ENCODE results near the gene PDCD6IP. TPM values are rescaled to one million over a fixed set of nuclear protein-coding genes. Genes with fewer than 3 reads are reported as not detected.
"Not testable (repeated sequence)": the region's sequence is repeated elsewhere in the genome, so short reads cannot be mapped to it uniquely, and the experiment has no call there.

Gene PDCD6IP
- total and polyA plus RNA-seq, 7 donors, result 51.1 to 125 (median 97.6) TPM

DNA sequence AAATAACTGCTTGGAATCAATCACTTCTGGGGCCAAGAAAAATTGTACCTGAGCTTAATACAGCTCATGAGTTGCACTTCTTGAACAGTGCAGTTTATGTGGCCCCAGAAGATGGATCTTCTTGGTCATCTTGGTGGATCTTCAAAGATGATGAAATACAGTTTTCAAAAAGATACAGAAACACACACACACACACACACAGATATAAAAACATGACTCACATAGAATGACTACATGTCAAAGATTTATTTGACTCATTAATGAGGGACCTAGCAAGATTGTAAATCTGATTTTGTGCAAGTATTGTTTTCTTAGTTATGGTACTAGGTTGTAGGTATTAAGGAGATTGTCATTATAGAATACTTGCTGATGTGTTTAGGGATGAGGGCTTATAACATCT lies 32.6 kb downstream of the PDCD6IP start:
- Histone ChIP-seq H3K4me1 (no peaks in the 10 kb centered on the region), H3K9me3 (no peaks in the 10 kb centered on the region), H3K27ac (no peak overlapping the region), H3K27me3 (no peaks in the 10 kb centered on the region), H3K4me3 (no peak overlapping the region), H3K36me3 (peaks cover 0 to 61% (median 5%) of the 10 kb centered on the region in 4 donors)
- DNase-seq, result no peak
- intact Hi-C loops (cut with DNase I), result no loop called here
- no peak for TF ChIP-seq EP300 (IDR thresholded peaks at IDR 0.05)
- no peak for TF ChIP-seq POLR2AphosphoS5 (IDR thresholded peaks at IDR 0.05)
- no peak for TF ChIP-seq POLR2A (IDR thresholded peaks at IDR 0.05)
- TF ChIP-seq, protein P1, sequence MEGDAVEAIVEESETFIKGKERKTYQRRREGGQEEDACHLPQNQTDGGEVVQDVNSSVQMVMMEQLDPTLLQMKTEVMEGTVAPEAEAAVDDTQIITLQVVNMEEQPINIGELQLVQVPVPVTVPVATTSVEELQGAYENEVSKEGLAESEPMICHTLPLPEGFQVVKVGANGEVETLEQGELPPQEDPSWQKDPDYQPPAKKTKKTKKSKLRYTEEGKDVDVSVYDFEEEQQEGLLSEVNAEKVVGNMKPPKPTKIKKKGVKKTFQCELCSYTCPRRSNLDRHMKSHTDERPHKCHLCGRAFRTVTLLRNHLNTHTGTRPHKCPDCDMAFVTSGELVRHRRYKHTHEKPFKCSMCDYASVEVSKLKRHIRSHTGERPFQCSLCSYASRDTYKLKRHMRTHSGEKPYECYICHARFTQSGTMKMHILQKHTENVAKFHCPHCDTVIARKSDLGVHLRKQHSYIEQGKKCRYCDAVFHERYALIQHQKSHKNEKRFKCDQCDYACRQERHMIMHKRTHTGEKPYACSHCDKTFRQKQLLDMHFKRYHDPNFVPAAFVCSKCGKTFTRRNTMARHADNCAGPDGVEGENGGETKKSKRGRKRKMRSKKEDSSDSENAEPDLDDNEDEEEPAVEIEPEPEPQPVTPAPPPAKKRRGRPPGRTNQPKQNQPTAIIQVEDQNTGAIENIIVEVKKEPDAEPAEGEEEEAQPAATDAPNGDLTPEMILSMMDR (IDR thresholded peaks at IDR 0.05), result no peak

DNA sequence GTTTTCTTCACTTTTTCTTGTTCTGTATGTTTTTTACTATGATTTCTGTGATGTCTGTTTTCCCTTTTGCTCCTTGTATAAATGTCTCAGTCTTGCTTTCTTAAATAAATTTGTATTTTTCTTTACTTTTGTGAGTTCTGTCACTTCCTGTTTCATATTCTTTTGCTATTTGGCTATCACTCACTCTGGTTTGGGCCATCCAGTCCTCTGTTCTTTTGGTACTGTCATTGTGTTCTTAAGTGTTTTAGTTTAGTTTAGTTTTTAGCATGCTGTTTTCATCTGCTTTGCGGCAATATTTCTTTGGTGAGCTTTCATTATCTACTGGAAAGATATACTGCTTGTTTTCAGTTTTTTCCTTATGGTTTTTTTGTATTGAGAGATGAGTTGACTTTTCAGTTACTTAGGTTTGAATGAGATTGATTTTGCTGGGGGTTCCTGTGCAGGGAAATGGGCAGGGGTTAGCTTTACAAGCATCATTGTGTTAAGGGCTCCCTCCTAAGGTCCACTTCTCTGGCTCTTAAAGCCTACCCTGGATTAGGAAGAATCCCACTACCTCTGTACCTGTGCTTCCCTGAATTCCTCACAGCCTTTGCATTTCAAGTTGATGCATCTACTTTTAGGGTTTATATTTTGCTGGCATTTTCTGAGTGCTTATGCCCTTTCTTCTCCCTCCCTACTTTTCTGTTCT lies 35.1 kb downstream of the PDCD6IP start:
- Histone ChIP-seq H3K9me3 (no peaks in the 10 kb centered on the region), H3K4me1 (no peaks in the 10 kb centered on the region), H3K4me3 (no peak overlapping the region), H3K36me3 (peaks cover 0 to 59% (median 5%) of the 10 kb centered on the region in 4 donors), H3K27me3 (no peaks in the 10 kb centered on the region), H3K27ac (no peak overlapping the region)
- no peak for TF ChIP-seq POLR2A (IDR thresholded peaks at IDR 0.05)
- no peak for TF ChIP-seq POLR2AphosphoS5 (IDR thresholded peaks at IDR 0.05)
- no peak for TF ChIP-seq EP300 (IDR thresholded peaks at IDR 0.05)
- TF ChIP-seq, protein P1 (IDR thresholded peaks at IDR 0.05), result no peak
- DNase-seq, result no peak
- WGBS, 2 donors, result 88 to 97% methylated on average over 1 of the region's 1 CpG
- intact Hi-C loops (cut with DNase I), result no loop called here

DNA sequence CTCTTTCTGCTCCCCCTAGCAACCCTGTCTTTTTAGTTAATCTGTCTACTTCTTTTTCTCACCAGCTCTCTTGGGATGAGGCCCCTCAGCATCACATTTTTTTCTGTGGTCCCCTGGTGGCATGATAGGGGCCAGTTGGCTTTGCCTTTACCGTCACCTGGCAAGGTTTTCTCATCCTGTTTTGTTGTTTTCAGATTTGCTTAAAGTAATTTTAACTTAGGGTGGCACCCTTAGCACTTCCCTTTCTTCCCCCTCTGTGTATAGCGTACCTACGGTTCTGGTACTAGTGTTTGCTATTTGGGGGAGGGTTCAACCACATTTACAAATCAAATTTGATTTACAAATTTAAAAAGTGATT lies 35.6 kb downstream of the PDCD6IP start:
- Histone ChIP-seq H3K4me1 (no peaks in the 10 kb centered on the region), H3K4me3 (no peak overlapping the region), H3K27me3 (no peaks in the 10 kb centered on the region), H3K27ac (no peak overlapping the region), H3K9me3 (no peaks in the 10 kb centered on the region), H3K36me3 (peaks cover 0 to 59% (median 6%) of the 10 kb centered on the region in 4 donors)
- TF ChIP-seq, protein P1 (IDR thresholded peaks at IDR 0.05), result no peak
- TF ChIP-seq EP300 (IDR thresholded peaks at IDR 0.05) (no peak), POLR2A (IDR thresholded peaks at IDR 0.05) (no peak), POLR2AphosphoS5 (IDR thresholded peaks at IDR 0.05) (no peak)
- WGBS, 2 donors, result 60 to 81% methylated on average over 3 of the region's 3 CpGs
- intact Hi-C loops (cut with DNase I), result no loop called here
- no peak for DNase-seq

DNA sequence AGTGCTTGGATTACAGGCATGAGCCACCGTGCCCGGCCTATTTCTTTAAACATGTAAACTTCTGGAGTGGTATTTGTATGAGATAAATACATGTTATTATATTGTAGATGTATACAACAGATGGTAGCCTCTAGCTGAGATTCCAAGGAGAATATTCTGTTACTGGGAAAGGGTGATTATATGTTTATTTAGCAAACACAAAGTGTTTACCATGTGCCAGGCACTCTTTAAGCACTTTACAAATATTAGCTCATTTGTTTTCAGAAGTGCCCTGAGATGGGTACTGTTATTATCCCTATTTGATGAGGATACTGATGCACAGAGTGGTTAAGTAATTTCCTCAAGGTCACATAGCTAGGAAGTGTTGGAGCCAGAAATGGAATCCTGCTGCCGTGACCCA lies 38.8 kb downstream of the PDCD6IP start:
- H3K4me1 ChIP-seq; H3K9me3 ChIP-seq; DNase-seq; H3K27ac ChIP-seq; H3K4me3 ChIP-seq; H3K27me3 ChIP-seq; intact Hi-C loops (cut with DNase I): not testable (repeated sequence)
- 74 to 83% methylated on average over 2 to 3 of the region's 3 CpGs for WGBS, 2 donors
- peaks cover 0 to 45% (median 8%) of the 10 kb centered on the region in 4 donors for H3K36me3 ChIP-seq

DNA sequence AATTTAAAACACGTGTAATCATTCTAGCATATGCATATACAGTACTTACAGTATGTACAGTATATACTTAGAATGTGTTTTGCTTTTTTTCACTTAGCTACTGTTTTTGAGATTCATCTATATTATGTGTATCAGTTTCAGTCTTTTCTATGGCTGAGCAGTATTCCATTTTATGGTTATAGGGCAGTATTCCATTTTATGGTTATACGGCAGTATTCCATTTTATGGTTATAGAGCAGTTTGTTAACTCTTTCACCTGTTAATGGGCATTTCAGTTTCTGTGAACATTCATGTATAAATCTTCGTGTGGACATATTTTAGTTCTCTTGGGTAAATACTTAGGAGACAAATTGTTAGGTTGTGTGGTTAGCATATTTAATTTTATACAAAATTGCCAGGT lies 40.9 kb downstream of the PDCD6IP start:
- Histone ChIP-seq H3K4me1 (no peaks in the 10 kb centered on the region), H3K4me3 (no peak overlapping the region), H3K27ac (no peak overlapping the region), H3K9me3 (no peaks in the 10 kb centered on the region), H3K27me3 (no peaks in the 10 kb centered on the region), H3K36me3 (peaks cover 0 to 64% (median 7%) of the 10 kb centered on the region in 4 donors)
- intact Hi-C loops (cut with DNase I), result no loop called here
- DNase-seq, result no peak
- TF ChIP-seq POLR2AphosphoS5 (IDR thresholded peaks at IDR 0.05), result no peak
- no peak for TF ChIP-seq POLR2A (IDR thresholded peaks at IDR 0.05)
- TF ChIP-seq, protein P1 (IDR thresholded peaks at IDR 0.05), result no peak
- WGBS, 2 donors, result 47 to 74% methylated on average over 3 of the region's 3 CpGs
